Non-pigmented ciliary epithelial cell (primary cell): ENCODE results near the gene LRIF1.
"Not testable (repeated sequence)": the region's sequence is repeated elsewhere in the genome, so short reads cannot be mapped to it uniquely, and the experiment has no call there.

Source experiments
- DNase-seq: peaks from one replicate; pipeline ENCODE4 v3.0.0-alpha.2; 2010; ENCODE audit warnings: low read depth

LRIF1 gene, protein sequence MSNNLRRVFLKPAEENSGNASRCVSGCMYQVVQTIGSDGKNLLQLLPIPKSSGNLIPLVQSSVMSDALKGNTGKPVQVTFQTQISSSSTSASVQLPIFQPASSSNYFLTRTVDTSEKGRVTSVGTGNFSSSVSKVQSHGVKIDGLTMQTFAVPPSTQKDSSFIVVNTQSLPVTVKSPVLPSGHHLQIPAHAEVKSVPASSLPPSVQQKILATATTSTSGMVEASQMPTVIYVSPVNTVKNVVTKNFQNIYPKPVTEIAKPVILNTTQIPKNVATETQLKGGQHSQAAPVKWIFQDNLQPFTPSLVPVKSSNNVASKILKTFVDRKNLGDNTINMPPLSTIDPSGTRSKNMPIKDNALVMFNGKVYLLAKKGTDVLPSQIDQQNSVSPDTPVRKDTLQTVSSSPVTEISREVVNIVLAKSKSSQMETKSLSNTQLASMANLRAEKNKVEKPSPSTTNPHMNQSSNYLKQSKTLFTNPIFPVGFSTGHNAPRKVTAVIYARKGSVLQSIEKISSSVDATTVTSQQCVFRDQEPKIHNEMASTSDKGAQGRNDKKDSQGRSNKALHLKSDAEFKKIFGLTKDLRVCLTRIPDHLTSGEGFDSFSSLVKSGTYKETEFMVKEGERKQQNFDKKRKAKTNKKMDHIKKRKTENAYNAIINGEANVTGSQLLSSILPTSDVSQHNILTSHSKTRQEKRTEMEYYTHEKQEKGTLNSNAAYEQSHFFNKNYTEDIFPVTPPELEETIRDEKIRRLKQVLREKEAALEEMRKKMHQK

DNA sequence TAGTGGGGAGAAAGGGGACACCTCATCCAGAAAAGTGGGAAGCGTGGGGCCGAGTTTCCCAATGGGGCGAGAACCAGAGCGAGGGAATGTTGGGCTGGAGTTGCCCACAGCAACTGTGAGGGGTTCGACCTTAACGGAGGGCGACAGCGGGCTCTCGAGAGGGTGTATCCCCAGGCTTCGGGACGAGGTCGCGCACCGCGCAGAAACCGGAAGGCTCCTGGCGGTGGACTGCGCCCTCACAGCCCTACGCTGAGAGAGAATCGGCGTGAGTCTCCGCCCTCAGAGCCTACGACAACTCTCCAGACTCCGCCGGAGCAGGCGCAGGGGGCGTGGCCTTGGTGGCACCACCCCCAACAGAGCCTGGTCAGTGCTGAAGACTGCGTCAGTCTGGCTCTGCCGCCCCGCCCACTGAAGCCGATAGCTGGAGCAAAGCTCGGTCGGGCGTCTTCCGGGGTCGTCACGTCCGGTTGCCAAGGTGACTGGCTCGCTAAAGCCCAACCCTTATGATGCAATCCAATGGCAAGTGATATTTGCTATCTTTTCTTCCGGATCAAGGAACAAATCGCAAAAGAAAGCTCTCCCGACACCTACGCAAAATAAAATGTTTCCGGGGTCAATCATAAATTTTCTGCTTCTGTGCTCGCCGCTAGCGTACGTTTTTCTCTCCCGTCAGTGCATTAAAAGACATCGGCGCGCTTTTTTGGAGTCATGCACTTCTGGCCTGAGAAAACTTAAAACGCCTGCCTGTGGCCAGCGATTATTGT is at the start of gene LRIF1:
Gene LRIF1 (minus strand): TSS at position 232 of the 764 bp plus-strand sequence. CDS start 234 bp downstream, outside the sequence.
- DNase-seq = peak; percentile 97

GRCh38 chr1:111008031-111008430 is 44.3 kb upstream of the LRIF1 start:
- DNase-seq = no peak

DNA sequence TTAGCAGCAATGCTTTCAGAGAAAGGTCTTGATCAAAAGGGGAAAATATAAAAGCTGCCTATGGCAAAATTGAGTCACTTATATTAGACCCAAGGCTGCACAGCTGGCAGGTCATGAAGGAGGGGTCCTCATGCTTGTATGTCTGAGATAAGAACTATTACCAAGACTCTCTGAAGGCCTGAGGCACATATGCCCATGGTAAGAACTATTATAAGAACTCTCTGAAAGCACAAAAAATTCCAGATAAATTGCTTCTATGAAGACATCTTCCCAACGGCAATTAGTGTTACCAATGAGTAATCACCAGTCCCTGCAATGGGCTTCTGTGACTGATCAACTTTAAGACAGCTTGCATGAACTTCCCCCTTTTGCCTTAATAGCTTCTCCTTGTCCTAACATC is 42.8 kb upstream of the LRIF1 start:
- DNase-seq = no peak

GRCh38 chr1:110999607-111000006 is 35.9 kb upstream of the LRIF1 start:
- DNase-seq = not testable (repeated sequence)

- DNase-seq = not testable (repeated sequence)
Observed at GRCh38 chr1:110992329-110992728, 28.6 kb upstream of the LRIF1 start.

DNA sequence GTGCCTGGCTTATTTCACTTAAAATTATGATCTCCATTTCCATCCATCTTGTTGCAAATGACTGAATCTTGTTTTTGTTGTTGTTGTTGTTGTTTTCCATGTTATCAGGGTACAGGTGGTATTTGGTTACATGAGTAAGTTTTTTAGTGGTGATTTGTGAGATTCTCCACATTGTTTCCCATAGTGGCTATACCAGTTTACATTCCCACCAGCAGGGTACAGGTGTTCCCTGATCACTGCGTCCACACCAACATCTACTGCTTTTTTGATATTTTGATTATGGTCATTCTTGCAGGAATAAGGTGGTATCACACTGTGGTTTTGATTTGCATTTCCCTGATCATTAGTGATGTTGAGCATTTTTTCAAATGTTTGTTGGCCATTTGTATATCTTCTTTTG is 27.6 kb upstream of the LRIF1 start:
- not testable (repeated sequence) for DNase-seq

GRCh38 chr1:110990541-110990940 is 26.8 kb upstream of the LRIF1 start:
- DNase-seq = no peak

DNA sequence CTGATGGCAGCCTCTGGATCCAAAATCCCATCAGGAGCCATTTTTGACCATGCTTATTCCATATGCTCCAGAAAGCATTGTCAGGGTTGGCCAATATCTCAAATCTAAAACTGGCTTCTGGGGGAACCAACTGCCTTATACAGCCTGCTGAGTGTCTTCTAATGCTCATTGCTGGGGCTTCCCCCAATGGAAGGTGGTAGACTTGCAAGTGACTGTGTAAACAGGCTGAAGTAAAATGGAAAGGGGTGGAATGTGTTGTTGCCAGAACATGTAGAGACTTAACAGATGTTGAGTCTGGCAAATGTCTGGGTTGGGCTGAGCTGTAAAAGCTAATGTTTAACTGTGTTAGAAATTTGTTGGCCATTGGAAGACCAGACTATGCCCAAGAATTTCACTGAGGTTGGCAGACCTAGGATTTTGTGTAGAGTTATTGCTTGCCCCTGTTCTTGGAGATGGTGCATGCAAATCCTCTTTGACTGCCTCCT is 22.7 kb upstream of the LRIF1 start:
- DNase-seq = no peak

- DNase-seq = no peak
Observed at GRCh38 chr1:110982320-110982719, 18.6 kb upstream of the LRIF1 start.

GRCh38 chr1:110979154-110979553 is 15.4 kb upstream of the LRIF1 start:
- no peak for DNase-seq

- DNase-seq = no peak
Observed at GRCh38 chr1:110976089-110976488, 12.4 kb upstream of the LRIF1 start.

DNA sequence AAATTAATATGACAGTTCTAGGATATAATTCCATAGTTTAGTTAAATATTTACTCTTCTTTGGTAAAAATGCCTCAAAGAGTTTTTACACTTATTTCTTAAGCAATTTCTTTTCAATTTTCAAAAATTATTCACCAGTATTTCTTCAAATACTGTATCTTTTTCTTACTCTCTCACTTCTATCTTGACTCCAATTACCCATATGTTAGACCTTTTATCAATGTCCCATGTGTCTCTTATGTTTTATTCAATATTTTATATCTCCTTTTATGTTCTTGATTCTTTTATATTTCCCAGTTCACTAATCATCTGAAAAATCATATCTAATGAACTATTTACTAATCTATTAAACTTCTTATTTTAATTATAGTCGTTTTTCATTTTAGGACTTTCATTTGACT is 11.5 kb upstream of the LRIF1 start:
- DNase-seq = no peak

DNA sequence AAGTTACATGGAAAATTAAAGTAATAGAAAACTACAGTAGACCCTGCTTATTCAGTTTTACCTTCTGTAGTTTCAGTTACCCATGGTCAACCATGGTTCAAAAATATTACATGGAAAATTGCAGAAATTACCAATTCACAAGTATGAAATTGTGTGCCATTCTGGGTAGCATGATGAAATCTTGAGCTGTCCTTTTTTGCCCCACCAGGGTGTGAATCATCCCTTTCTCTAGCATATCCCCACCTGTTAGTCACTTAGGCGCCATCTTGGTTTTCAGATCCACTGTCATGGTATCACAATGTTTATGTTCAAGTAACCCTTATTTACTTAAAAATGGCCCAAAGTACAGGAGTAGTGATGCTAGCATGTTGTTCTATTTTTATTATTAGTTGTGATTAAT is 3.5 kb upstream of the LRIF1 start:
- DNase-seq = no peak

DNA sequence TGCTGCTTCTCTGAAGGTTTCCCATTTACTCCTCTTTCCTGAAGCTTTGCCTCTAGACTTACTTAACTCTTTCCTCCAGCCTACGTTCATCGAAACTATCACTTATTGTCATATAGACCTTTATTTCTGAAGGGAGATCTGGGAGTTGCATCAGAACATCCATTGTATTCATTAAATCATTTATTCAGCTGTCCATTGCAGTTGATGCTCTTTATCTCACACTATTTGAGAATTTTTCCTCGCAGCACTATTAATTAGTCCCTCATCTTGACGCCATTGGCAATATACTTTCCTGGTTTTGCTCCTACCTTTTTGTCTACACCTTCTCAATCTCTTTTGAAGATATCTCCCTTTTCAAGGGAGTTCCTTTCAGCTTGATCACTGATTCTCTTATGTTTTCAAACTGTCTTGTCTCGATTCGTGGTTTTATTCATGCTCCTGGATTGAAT is 757 bp upstream of the LRIF1 start:
- no peak for DNase-seq

GRCh38 chr1:110962892-110963690 is 631 bp downstream of the LRIF1 start:
- peak; percentile 61 for DNase-seq

DNA sequence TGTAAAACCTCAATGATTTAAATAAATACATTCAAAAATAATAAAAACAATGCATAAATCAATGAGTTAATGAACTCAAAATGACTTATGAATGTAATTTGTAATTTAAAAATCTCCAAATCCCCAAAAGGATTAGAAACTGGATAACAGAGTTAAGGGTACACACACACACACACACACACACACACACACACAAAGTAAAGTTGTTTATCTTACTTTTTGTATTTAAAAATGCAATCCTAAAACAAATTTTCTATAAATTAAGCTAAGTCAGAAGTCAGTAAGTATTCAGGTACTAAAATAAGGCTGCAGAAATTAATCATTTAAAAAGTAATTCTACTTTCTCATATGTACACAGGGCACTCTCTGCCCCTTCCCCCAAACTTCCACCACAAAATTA is 1.8 kb downstream of the LRIF1 start:
- no peak for DNase-seq

- DNase-seq = no peak
Observed at GRCh38 chr1:110960777-110961420, 2.8 kb downstream of the LRIF1 start.

GRCh38 chr1:110957798-110958197 is 5.9 kb downstream of the LRIF1 start:
- no peak for DNase-seq

DNA sequence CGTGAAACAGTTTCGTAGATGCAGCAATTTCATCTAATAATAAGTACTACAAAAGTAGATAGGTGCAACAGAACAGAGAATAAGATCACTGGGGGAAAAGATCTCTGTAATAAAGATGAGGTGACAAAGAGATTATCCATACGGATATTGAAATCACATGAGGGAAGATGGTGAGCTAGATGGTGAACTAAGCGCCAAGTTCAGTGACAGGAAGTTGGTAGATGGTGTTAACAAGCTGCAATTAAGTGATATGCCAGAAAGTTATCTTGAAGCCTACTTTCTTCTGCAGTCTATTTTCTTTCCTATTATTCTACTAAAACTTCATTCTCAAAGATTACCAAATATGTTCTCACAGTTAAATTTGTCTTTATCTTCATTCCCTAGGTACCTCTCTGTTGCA is 7.1 kb downstream of the LRIF1 start:
- DNase-seq = no peak

GRCh38 chr1:110953031-110953430 is 10.7 kb downstream of the LRIF1 start:
- no peak for DNase-seq

GRCh38 chr1:110952031-110952430 is 11.7 kb downstream of the LRIF1 start:
- DNase-seq = no peak
